Measurements from ENCODE around the gene NRARP.

The NRARP gene

DNA sequence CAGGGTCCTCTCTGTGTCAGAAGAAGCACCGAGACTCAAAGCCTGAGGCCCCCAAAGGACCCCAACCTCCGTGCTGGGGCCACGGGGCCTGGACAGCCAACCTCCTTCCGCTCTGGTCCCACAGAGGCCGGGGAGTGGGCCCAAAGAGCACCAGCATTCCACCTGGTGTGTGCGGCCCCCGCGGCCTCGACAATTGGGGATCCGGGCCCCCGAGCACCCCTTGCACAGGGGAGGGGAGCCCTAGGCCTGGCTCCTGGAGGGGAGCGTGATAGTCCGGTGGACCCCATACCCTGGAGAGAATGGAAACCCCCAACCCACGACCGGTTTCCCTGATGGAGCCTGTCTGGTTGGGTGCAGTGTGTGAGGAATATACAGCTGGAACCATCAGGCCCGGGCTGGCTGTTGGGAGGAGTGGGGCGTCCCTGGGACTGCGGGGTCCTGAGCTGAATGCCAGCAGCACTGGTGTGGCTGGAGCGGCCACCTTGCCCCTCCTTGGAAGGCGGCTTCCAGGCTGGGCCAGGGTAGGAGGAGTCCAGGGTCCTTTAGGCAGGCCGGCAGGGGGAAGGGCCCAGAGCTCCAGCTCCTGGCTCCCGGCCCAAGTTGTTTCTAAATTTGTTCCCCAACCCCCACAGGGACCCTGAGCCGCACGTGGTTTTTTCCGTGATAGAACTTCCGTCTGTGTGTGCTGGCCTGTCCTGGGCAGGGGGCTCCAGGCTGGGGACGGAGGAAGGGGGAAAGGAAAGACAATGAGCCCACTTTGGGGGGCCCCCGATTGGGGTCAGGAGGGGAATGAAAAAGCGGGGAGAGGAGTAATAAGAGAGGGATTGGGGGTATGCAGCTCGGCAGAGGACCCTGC is 25.4 kb downstream of the NRARP start:
- ChIA-PET CTCF (interaction anchor here (0.6 to 2.3 kb wide), 5 partner anchors 10 to 234 kb away, joined by 3 to 12 read pairs (median 5); partner anchors contain the start of gene RNF224), POLR2A (interaction anchor here (0.5 to 1.6 kb wide), 7 partner anchors 25 to 477 kb away, joined by 3 to 12 read pairs (median 4); partner anchors contain the start of genes NRARP, SSNA1 and TUBB4B)
- TF ChIP-seq, protein P1, sequence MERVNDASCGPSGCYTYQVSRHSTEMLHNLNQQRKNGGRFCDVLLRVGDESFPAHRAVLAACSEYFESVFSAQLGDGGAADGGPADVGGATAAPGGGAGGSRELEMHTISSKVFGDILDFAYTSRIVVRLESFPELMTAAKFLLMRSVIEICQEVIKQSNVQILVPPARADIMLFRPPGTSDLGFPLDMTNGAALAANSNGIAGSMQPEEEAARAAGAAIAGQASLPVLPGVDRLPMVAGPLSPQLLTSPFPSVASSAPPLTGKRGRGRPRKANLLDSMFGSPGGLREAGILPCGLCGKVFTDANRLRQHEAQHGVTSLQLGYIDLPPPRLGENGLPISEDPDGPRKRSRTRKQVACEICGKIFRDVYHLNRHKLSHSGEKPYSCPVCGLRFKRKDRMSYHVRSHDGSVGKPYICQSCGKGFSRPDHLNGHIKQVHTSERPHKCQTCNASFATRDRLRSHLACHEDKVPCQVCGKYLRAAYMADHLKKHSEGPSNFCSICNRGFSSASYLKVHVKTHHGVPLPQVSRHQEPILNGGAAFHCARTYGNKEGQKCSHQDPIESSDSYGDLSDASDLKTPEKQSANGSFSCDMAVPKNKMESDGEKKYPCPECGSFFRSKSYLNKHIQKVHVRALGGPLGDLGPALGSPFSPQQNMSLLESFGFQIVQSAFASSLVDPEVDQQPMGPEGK (tag by site-specific recombination; IDR thresholded peaks at IDR 0.05) = peak; percentile 34; the same call in 1 of the 2 replicates
- peak; percentile 57; the same call in 1 of the 2 replicates for TF ChIP-seq GLIS2 (tag by site-specific recombination; IDR thresholded peaks at IDR 0.05)
- TF ChIP-seq, protein P2, sequence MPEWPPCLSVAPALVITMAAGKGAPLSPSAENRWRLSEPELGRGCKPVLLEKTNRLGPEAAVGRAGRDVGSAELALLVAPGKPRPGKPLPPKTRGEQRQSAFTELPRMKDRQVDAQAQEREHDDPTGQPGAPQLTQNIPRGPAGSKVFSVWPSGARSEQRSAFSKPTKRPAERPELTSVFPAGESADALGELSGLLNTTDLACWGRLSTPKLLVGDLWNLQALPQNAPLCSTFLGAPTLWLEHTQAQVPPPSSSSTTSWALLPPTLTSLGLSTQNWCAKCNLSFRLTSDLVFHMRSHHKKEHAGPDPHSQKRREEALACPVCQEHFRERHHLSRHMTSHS (tag by site-specific recombination; IDR thresholded peaks at IDR 0.05) = no peak
- no peak for TF ChIP-seq ZNF629 (tag by site-specific recombination; IDR thresholded peaks at IDR 0.05)
- TF ChIP-seq, protein P3, sequence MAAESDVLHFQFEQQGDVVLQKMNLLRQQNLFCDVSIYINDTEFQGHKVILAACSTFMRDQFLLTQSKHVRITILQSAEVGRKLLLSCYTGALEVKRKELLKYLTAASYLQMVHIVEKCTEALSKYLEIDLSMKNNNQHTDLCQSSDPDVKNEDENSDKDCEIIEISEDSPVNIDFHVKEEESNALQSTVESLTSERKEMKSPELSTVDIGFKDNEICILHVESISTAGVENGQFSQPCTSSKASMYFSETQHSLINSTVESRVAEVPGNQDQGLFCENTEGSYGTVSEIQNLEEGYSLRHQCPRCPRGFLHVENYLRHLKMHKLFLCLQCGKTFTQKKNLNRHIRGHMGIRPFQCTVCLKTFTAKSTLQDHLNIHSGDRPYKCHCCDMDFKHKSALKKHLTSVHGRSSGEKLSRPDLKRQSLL (tag by site-specific recombination; IDR thresholded peaks at IDR 0.05) = 0 out of 2 replicates have a peak, but pooled peaks have one; percentile 21
- Histone ChIP-seq H3K9me3 (ENCODE audit: control insufficient read depth, insufficient read depth, low read depth, low read length) (no peaks in the 10 kb centered on the region), H3K4me3 (ENCODE audit: low read depth, low read length) (peak overlapping the region; percentile 43), H3K36me3 (ENCODE audit: control insufficient read depth in 2 of 2, insufficient read depth in 1 of 2, low read length in 2 of 2) (peaks cover 0 to 27% of the 10 kb centered on the region in 2 experiments; a peak in 1 of 3 replicates), H3K4me1 (ENCODE audit: control insufficient read depth, insufficient read depth, low read length) (0 out of 2 replicates have a peak, but pooled peaks cover 4% of the 10 kb centered on the region), H3K27ac (ENCODE audit: extremely low read depth, low read depth, low read length) (no peak overlapping the region; the same call in 1 of the 2 replicates)

DNA sequence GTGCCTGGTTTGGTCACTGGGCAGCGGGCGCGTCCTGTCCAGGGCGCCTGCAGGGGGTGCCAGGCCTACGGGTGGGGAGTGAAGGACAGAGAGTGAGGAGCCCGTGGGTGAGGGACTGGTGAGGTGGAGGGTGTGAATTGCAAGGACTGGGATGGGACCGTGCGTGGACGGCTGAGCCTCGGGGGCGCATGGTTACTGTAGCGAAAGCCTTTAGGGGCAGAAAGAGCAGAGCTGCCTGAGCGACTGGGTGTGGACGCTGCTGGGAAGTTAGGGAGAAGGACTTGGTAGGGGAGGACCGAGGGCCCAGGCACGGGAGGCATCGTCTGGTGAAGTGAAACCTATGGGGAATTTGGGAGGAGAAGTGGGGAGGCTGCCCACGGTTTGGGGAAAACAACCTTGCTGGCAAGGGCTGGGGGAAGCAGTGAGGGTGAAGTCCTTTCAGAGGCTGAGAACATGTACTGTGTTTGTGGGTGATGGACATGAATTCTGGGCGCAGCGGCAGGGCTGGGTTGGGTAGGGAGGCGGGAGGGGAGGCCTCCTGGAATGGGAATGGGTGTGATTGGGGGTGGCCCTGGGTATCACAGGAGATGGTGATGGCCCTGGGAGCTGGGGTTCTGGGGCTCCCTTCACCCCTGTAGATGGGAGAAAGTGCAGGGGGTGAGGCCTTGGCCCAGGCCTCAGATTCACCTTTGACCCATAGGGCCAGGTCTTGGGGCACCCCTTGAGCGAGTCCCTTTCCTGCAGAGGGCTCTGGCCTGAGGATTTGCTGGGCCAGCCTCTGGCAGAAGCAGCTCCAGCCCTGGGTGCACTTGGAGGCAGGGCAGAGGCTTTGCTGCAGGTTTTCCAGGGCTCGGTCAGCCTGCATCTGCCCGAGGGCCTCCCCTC is 26.2 kb downstream of the NRARP start:
- Histone ChIP-seq H3K4me1 (ENCODE audit: control insufficient read depth, insufficient read depth, low read length) (0 out of 2 replicates have a peak, but pooled peaks cover 4% of the 10 kb centered on the region), H3K36me3 (ENCODE audit: control insufficient read depth in 2 of 2, insufficient read depth in 1 of 2, low read length in 2 of 2) (peaks cover 0 to 32% of the 10 kb centered on the region in 2 experiments; a peak in 1 of 3 replicates), H3K27ac (ENCODE audit: extremely low read depth, low read depth, low read length) (no peak overlapping the region), H3K9me3 (ENCODE audit: control insufficient read depth, insufficient read depth, low read depth, low read length) (no peaks in the 10 kb centered on the region), H3K4me3 (ENCODE audit: low read depth, low read length) (no peak overlapping the region)
- ChIA-PET POLR2A (interaction anchor here (0.5 to 0.8 kb wide), 3 partner anchors 8 to 39 kb away, joined by 3 to 5 read pairs (median 3); no protein-coding TSS in a partner anchor), CTCF (interaction anchor here (0.6 to 2.3 kb wide), 4 partner anchors 11 to 235 kb away, joined by 3 to 12 read pairs (median 6); partner anchors contain the start of gene RNF224)
- TF ChIP-seq ZFHX2 (tag by site-specific recombination; conservative IDR thresholded peaks at IDR 0.05) = peak; percentile 54
- TF ChIP-seq, protein P4, sequence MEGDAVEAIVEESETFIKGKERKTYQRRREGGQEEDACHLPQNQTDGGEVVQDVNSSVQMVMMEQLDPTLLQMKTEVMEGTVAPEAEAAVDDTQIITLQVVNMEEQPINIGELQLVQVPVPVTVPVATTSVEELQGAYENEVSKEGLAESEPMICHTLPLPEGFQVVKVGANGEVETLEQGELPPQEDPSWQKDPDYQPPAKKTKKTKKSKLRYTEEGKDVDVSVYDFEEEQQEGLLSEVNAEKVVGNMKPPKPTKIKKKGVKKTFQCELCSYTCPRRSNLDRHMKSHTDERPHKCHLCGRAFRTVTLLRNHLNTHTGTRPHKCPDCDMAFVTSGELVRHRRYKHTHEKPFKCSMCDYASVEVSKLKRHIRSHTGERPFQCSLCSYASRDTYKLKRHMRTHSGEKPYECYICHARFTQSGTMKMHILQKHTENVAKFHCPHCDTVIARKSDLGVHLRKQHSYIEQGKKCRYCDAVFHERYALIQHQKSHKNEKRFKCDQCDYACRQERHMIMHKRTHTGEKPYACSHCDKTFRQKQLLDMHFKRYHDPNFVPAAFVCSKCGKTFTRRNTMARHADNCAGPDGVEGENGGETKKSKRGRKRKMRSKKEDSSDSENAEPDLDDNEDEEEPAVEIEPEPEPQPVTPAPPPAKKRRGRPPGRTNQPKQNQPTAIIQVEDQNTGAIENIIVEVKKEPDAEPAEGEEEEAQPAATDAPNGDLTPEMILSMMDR (tag by site-specific recombination; IDR thresholded peaks at IDR 0.05) = 0 out of 2 replicates have a peak, but pooled peaks have one; percentile 39
- peak; percentile 28; the same call in 1 of the 2 replicates for TF ChIP-seq ZNF600 (tag by site-specific recombination; IDR thresholded peaks at IDR 0.05)
- TF ChIP-seq KLF1 (tag by site-specific recombination; IDR thresholded peaks at IDR 0.05) = no peak
- TF ChIP-seq SETDB1 (IDR thresholded peaks at IDR 0.05; ENCODE audit: insufficient read length, low read length) = no peak
- TF ChIP-seq EGR2 (tag by site-specific recombination; IDR thresholded peaks at IDR 0.05; ENCODE audit: low read depth) = peak; percentile 49; the same call in 1 of the 2 replicates
- 0 out of 2 replicates have a peak, but pooled peaks have one; percentile 14 for TF ChIP-seq KLF8 (tag by site-specific recombination; IDR thresholded peaks at IDR 0.05)
- TF ChIP-seq, protein P5, sequence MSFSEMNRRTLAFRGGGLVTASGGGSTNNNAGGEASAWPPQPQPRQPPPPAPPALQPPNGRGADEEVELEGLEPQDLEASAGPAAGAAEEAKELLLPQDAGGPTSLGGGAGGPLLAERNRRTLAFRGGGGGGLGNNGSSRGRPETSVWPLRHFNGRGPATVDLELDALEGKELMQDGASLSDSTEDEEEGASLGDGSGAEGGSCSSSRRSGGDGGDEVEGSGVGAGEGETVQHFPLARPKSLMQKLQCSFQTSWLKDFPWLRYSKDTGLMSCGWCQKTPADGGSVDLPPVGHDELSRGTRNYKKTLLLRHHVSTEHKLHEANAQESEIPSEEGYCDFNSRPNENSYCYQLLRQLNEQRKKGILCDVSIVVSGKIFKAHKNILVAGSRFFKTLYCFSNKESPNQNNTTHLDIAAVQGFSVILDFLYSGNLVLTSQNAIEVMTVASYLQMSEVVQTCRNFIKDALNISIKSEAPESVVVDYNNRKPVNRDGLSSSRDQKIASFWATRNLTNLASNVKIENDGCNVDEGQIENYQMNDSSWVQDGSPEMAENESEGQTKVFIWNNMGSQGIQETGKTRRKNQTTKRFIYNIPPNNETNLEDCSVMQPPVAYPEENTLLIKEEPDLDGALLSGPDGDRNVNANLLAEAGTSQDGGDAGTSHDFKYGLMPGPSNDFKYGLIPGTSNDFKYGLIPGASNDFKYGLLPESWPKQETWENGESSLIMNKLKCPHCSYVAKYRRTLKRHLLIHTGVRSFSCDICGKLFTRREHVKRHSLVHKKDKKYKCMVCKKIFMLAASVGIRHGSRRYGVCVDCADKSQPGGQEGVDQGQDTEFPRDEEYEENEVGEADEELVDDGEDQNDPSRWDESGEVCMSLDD (tag by site-specific recombination; IDR thresholded peaks at IDR 0.05) = peak; percentile 24; the same call in 1 of the 2 replicates
